Measurements from ENCODE around the gene LMNB1.

DNA sequence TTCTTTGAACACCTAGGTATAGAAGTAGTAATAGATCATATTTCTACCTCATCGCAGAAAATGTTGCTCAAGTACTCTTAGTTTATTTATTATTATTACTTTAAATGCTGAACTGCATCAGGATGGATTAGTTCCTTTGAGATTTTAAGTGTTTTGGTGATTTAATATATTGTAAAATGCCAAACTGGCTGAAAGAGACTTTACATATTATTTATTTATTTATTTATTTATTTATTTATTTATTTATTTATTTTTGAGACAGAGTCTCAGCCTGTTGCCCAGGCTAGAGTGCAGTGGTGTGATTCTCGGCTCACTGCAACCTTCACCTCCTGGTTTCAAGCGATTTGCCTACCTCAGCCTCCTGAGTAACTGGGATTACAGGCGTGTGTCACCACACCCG lies 42.3 kb downstream of the LMNB1 start:
- TF ChIP-seq, protein P1, sequence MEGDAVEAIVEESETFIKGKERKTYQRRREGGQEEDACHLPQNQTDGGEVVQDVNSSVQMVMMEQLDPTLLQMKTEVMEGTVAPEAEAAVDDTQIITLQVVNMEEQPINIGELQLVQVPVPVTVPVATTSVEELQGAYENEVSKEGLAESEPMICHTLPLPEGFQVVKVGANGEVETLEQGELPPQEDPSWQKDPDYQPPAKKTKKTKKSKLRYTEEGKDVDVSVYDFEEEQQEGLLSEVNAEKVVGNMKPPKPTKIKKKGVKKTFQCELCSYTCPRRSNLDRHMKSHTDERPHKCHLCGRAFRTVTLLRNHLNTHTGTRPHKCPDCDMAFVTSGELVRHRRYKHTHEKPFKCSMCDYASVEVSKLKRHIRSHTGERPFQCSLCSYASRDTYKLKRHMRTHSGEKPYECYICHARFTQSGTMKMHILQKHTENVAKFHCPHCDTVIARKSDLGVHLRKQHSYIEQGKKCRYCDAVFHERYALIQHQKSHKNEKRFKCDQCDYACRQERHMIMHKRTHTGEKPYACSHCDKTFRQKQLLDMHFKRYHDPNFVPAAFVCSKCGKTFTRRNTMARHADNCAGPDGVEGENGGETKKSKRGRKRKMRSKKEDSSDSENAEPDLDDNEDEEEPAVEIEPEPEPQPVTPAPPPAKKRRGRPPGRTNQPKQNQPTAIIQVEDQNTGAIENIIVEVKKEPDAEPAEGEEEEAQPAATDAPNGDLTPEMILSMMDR (IDR thresholded peaks at IDR 0.05; ENCODE audit: borderline replicate concordance, extremely low read depth, low read length, poor library complexity, severe bottlenecking): no peak
- no peak for TF ChIP-seq EZH2 (IDR thresholded peaks at IDR 0.05; ENCODE audit: borderline replicate concordance, low read depth, low read length, severe bottlenecking)
